Activated CD8-positive, alpha-beta memory T cell treated with anti-CD3 and anti-CD28 coated beads for 48 hours (primary cell): ENCODE results near the gene MAP2K5.

Experiments
- DNase-seq, 3 experiments: peaks; one replicate each; pipeline ENCODE4 v3.0.0-alpha.2; 2020; ENCODE audit warnings: low read depth in 2 of 3, low spot score in 2 of 3

The MAP2K5 gene

GRCh38 chr15:67556976-67557570 lies 14.6 kb downstream of the MAP2K5 start:
- DNase-seq = no peak

GRCh38 chr15:67558502-67558901 lies 16.0 kb downstream of the MAP2K5 start:
- DNase-seq = no peak

GRCh38 chr15:67559158-67559557 lies 16.7 kb downstream of the MAP2K5 start:
- no peak for DNase-seq

GRCh38 chr15:67559576-67559975 lies 17.1 kb downstream of the MAP2K5 start:
- no peak for DNase-seq

GRCh38 chr15:67560320-67560719 lies 17.8 kb downstream of the MAP2K5 start:
- no peak for DNase-seq

GRCh38 chr15:67563092-67563491 lies 20.6 kb downstream of the MAP2K5 start:
- no peak for DNase-seq

- no peak for DNase-seq
Measured at GRCh38 chr15:67564021-67564967, 21.8 kb downstream of the MAP2K5 start.

- no peak for DNase-seq
Measured at GRCh38 chr15:67564968-67565345, 22.5 kb downstream of the MAP2K5 start.

GRCh38 chr15:67569668-67570067 lies 27.2 kb downstream of the MAP2K5 start:
- DNase-seq = no peak

- no peak for DNase-seq
Measured at GRCh38 chr15:67570875-67571647, 28.6 kb downstream of the MAP2K5 start.

GRCh38 chr15:67571648-67572415 lies 29.3 kb downstream of the MAP2K5 start:
- DNase-seq = no peak

- DNase-seq = no peak
Measured at GRCh38 chr15:67573194-67573593, 30.7 kb downstream of the MAP2K5 start.

- no peak for DNase-seq
Measured at GRCh38 chr15:67575039-67575502, 32.6 kb downstream of the MAP2K5 start.

GRCh38 chr15:67578020-67578600 lies 35.6 kb downstream of the MAP2K5 start:
- no peak for DNase-seq

- DNase-seq = no peak
Measured at GRCh38 chr15:67579164-67579563, 36.7 kb downstream of the MAP2K5 start.

- DNase-seq = no peak
Measured at GRCh38 chr15:67579967-67580366, 37.5 kb downstream of the MAP2K5 start.

GRCh38 chr15:67584157-67584556 lies 41.7 kb downstream of the MAP2K5 start:
- no peak for DNase-seq

GRCh38 chr15:67585681-67586080 lies 43.2 kb downstream of the MAP2K5 start:
- DNase-seq = no peak

- DNase-seq = no peak
Measured at GRCh38 chr15:67587331-67587730, 44.8 kb downstream of the MAP2K5 start.

GRCh38 chr15:67587754-67588153 lies 45.3 kb downstream of the MAP2K5 start:
- DNase-seq = no peak

- no peak for DNase-seq
Measured at GRCh38 chr15:67590191-67590590, 47.7 kb downstream of the MAP2K5 start.
